Dermis microvascular lymphatic vessel endothelial cell (primary cell): Measurements from ENCODE around the gene ABCG8. TPM values are rescaled to one million over a fixed set of nuclear protein-coding genes. Genes with fewer than 3 reads are reported as not detected.

ENCODE experiments used
- DNase-seq, 2 donors: peaks; one replicate each; pipeline versions ENCODE4 v3.0.0 to v3.0.0-alpha.2; 2010; ENCODE audit warnings: low read depth in 2 of 2
- total RNA-seq: library from RNA; depleted of rRNA; stranded (reverse); fragments of >200 nt; gene quantifications from 2 replicates; pipeline ENCODE4 v1.2.1, GENCODE V29; 2014

Gene ABCG8
- total RNA-seq, 1 donor from 2014 or later = not detected

DNA sequence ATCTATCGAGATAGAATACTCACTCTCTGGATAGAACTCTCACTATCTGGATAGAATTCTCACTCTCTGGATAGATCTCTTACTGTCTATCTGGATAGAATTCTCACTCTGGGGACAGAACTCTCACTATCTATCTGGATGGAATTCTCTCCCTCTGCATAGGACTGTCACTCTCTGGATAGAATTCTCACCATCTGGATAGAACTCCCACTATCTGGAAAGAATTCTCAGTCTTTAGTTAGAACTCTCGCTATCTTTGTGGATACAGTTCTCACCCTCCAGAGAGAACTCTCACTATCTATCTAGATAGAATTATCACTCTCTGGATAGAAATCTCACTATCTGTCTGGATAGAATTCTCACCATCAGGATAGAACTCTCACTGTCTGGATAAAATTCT is 16.5 kb downstream of the ABCG8 start:
- DNase-seq = no peak

DNA sequence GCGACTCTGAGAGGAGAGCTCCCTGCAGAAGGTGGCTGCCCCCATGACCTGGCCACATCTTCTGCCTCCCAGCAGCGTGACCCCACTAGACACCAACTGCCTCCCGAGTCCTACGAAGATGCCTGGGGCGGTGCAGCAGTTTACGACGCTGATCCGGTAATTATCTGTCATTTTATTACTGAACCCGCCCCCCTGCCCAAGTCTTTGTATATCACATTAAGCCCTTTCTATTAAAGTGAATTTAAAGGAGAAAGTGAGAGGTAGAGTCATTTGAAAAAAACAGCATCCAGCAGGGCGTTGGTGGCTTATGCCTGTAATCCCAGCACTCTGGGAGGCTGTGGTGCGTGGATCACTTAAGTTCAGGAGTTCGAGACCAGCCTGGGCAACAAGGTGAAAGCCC is 33.4 kb downstream of the ABCG8 start:
- no peak for DNase-seq

DNA sequence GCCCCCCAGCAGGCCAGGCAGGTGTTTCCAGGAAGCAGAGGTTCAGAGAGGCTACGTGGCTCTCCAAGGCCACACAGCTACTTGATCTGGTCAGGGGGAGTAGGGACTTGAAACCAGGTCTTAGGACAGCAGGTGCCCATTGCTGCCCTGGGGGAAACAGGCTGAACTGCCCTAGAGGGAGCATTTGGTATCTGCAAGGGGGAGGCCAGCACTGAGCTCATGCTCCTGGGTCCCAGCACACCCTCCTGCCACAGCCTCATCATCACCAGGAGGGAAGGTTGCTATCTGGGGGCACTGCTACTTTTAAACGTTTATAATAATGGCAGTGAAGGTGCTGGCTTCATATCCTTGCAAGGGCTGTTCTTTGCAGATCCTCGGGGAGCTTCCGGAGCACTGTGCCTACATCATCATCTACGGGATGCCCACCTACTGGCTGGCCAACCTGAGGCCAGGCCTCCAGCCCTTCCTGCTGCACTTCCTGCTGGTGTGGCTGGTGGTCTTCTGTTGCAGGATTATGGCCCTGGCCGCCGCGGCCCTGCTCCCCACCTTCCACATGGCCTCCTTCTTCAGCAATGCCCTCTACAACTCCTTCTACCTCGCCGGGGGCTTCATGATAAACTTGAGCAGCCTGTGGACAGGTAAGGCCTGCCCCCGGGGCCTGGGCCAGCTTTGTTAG is 36.1 kb downstream of the ABCG8 start:
- no peak for DNase-seq

DNA sequence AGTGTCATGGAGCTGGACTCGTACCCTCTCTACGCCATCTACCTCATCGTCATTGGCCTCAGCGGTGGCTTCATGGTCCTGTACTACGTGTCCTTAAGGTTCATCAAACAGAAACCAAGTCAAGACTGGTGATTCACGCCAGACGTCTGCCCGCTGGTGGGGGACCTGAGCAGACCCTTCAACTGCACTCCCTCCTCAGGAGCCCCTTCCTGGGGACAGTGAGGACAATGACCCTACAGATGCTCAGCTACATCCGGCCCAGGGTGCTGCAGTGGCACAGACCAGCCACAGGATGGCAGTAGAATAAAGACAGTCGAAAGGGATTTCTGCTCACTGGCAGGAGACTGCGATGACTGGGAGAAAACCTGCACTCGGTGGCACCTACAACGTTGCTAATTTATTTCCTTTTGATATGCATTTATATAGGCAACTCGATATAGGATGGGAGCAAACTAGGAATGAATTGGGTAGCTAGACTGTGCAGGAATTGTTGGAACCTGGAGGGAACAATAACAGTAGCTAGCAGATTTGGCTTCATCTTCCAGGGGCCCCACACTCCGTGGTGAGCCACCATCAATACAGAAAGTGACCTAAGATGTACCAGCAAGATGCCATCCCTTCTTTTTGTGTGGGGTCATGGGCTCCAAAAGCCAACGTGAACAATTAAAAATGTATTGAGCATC is 39.2 kb downstream of the ABCG8 start:
- DNase-seq = peak in 1 of 2 donors; percentile 54

DNA sequence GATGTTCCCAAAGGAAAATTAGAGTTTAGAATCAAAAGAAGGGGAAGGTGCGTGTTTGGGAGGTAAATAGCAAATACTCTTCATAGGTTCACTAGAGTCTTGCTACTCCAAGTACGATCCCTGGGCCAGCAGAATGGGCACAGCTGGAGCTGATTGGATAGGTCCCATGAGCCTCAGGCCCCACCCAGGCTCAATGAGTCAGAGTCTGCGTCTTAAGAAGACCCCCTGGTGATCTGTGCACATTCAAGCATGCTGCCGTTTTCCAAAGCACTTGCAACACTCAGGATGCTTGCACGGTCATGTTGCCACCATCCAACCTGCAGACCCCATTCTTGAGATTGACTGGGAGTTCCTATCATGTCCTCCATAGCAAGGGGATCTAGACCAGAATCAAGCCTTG is 40.5 kb downstream of the ABCG8 start:
- no peak for DNase-seq

DNA sequence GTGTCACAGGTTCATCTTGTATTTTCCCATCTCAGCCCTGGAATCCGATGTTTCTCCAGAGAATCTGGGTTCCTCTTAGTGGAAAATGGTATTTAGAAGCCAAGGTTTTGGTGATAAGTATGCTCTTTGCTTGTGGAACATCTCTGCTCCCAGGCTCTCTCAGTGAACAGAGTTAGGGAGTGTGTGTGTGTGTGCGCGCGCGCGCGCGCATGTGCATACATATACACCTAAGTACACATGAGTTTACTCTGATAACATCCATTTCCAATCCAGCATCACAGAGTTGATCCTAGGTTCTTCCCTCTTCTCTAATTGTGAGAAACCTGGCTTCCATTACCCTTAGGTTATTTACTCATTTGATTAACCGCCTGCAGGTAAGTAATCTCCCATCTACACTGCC is 41.7 kb downstream of the ABCG8 start:
- no peak for DNase-seq

DNA sequence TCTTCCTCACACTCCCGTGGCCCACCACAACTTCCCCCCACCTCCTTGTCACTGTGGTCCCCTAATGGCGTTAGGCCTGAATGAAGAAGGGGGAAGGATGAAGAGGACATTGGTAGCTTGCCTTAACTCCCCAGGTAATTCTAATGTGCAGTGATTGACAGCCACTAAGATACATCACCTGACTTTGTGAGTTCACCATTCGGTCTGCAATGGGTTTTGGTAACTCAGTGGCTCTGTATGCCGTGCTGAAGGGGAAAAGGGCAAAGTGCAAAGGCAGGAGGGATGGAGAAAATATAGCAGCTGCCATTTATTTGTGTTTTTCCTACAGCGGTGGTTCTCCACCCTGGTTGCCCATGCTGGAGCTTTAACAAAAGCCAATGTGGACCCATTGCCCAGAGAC is 42.2 kb downstream of the ABCG8 start:
- DNase-seq = no peak

DNA sequence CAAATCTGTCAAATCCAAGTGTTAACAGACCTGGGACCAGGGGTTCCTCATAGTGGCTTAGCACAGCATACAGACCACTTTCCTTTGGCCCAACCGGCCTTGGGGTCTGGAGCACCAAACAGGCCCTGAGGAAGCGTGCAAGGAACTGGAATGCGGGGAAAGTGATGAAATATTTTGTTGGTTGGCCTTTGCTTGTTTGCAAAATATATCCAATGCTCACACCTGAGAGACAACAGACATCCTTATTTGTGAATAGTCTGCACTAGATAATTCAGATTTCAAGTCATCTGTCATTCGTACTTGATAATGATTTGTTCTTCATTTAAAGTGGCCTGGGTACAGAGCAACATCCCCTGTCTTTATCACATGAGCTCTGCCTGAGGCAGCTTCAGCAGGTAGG is 43.5 kb downstream of the ABCG8 start:
- DNase-seq = no peak

DNA sequence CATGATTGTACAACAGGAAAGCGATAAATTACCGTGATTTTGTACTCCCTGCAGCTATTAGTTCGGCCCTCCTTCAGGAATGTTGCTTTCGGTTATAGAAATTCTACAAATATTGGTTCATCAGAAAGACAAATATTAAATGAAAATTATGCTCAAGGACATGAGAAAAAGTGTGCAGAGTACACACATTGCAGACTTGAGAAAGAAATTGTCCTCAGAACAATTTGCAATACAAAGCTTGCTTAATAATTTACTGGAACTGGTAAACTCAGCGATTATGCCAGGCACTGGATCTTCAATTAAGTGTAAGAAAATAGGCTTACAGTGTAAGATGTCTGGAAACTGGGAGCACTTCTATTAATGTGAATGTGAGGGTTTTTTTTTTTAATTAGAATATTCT is 45.9 kb downstream of the ABCG8 start:
- no peak for DNase-seq

DNA sequence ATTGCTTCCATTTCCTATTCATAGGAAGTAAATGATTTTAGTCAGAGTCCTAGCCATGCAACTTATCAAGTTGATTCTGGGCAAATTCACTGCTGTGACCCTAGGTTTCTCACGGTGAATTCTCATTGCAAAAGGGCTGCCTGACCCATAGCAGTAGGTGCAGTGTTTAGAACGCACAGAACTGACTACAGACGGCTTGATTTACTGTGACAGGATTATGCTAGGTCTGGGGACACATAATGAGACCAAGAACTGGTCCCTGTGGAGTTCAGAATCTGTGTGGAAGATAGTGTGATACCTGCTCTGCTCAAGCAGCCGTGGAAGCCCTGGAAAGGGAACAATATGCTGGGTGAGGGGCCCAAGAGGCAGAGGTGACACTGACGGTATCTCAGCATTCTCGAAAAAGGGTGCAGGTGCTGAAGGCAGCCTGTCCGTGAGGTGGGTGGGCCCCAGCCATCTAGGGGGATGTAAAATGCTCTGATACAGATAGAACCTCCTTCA is 46.4 kb downstream of the ABCG8 start:
- DNase-seq = no peak

DNA sequence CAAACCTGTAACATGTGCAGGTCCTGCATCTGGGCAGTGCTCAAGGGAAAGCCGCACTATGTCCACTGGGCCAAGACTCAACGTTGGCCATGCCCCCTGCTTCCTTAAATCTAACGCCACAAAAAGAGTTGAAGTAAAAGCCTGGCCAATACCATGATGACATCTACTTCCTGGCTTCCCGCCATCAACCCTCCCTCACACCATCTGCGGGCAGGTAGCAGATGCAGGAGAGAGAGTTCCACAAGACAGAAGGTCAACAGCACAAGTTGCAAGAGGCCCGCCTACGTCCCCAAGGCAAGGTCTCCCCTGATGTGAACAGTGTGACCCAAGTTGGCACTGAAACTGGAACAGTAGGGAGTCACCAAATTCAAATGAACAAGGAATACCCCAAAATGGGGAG is 48.4 kb downstream of the ABCG8 start:
- no peak for DNase-seq

DNA sequence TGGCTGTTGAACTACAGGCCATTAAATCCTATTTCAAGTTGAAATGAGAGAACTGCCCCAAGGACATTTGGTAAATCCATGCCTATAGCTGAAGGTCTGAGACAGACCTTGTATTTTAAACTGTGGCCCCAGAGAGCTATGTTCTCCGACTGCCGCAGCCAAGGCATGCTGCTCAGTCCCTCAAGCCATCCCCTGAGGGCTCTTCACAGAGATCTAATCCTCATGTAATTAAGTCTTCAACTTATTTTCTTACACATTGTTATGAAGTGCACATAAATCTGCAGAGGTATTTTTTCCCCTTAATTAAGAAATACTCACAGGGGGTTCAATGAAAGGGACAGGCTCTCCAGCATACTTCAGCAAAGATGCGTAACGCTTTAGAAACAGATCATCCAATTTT is 50.6 kb downstream of the ABCG8 start:
- no peak for DNase-seq

DNA sequence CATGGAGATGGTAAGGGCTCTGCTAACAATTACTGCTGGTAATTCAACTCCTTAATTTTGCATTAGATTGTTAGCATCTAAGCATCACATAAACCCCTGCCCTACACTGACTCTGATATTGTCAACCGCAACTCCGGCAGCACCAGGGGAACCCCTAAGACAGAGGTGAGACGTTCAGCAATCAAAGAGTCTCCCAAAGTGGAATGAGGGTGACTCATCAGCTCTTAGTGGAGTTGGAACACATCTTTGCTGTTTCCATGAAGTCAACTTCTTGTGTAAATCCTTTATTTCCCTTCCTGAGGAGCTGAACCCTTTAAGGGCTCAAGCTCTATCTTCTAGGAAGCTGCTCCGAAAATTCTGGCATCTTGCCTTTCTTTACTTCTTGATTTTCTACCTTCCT is 52.1 kb downstream of the ABCG8 start:
- no peak for DNase-seq

DNA sequence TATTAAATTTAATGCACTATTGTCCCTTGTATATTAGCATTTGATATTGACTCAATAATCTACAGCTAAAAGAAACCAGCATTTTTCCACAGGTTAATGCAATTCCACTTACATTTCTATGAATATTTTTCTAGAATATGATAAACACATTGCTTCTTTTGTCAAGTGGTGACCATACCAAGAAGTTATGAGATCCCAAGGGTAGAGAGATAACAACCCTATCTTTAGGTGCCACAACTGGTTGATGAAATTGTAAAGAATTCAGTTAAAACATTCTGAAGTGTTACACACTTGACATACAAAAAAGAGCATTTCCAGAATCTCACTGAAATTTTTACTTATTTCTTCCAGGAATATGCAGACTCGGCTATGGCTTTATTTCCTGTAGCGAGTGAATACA is 56.0 kb downstream of the ABCG8 start:
- no peak for DNase-seq

DNA sequence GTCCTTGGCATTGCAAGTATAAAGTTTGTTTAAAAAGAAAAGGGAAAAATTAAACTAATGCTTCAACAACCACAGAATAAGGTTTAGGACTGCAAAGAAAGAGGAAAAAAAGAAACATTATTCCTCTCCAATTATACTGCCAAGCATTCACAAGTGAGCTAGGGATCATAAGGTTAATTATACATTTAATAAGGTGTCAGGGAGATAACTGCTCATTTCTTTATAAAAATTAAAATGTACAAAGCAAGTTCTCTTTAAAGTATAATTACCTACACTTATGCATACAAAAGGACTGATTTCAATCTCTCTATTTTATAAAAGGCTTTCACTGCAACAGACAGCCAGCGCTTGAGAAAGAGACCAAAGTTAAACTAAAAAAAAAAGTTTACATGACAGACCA is 58.1 kb downstream of the ABCG8 start:
- DNase-seq = no peak

DNA sequence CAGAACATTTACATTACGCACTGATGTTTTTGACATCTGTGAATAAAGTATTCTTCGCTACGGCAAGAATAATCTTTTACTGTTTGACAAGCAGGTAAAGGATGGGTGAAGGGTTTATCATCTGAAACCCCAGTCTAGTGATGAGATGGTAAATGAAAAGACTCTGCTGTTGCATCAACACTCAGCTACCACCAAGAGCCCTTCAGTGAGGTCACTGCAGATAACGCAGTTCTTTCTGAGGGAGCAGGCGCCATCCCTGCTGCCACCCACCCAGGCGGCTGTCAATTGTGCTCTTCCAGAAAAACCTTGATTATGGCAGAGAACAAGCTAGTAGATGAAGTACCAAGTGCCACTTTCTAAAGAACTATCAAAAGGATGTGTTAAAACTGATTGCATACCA is 58.7 kb downstream of the ABCG8 start:
- DNase-seq = no peak

DNA sequence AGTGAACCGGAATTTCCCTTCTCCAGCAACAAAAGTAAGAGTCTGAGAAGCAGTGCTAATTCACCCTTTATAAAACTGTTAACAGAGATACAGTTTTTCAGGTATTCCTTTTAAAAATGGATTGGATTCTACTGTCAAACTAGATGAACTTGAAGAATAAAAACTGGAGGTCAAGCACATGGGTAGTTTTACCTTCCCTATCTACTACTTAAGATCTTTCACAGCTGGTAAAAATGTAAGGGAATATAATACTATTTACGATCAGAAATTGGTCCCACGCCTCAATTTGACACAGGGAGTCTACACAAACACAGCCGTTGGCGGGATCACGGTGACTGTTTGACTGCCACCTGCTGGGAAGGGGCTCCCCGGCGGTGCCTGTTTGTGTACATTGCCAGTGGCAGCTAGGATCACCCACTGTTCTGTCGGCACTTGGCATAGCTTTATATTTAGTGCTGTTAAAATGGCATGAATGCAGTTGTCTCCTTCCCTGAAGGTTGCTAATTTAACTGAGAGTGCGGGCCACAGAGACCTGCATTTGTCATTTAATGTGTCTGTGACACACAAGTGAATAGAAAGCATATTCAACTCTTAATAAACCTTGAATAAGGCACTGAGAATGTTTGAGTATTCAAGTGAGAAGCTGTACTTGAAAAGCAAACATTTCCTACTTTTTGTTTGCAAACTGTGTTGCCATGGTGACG is 59.5 kb downstream of the ABCG8 start:
- no peak for DNase-seq

DNA sequence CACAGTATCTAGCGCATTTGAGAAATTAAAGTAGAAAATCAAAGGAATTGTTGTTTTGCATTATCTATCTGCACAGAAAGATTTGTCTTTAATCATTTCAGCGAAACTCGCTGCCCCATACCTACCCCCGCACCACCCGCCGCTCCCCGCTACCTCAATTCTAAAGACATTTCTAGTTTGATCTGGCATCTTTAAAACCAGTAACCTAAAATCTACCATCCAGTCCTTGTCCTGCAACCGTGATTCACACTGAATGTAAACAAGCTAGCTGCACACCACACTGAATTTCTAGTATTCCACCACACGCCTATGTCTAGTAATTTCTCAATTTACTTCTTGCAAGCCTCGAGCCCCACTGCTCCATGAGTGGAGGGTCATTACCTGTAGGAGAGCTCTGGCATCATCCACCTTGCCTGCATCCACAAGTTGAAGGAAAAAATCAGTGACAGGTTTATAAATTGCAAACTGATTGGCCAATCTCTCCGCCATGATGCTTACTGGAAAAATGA is 60.1 kb downstream of the ABCG8 start:
- DNase-seq = no peak

DNA sequence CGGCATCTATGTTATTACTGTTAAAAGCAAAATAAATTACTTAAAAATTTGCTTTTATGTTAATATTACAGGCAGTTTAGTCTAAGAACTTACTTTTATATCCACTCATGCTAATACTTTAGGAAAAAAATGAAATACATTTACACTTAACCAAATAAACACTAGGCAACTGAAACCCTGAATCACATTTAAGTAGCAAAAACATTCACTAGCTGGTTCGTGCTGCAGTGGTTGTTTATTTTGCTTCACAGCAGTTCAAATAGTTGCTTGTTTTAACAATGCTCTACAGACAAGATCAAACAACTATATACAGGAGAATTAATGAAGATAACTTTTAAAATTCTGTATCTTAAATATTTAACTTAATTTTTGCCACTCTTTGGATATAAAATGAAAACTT is 60.8 kb downstream of the ABCG8 start:
- no peak for DNase-seq

DNA sequence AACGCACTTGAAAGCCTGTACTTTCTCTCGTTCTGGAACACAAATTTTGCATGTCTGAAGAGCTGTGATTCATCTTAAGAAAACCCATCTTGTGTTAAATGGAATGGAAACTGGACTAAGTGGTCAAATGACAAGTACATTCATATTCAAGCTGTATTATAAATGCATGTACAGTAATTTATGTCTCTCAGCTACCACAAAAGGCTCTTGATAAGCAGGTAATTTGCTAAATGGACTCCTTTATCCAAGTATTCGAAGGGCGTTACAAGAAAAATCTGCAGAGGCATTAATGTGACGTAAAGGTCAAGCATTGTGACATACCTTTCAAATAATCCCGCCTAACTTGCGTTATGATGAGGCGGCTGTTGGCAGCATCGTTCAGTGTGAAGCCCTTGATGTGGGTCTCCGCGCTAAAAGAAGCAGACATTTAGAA is 66.6 kb downstream of the ABCG8 start:
- DNase-seq = no peak

DNA sequence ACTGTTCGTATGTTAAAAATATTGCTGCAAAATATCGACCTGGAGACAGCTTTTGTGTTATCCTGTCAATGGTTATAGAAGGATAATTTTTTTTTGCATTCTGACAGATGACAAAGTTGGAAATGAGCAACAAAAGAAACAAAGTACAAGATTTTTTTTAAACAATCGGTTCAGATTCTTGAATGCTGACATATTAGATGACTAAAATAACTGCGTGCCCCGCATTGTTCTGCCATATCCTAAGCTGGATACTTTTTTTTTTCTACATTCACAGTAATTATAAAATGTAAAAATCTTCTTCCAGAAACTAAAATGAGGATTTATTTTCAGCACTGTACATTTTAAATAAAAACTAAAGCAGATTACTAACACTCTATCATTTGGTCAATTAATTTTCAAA is 67.1 kb downstream of the ABCG8 start:
- DNase-seq = peak in 1 of 2 donors; percentile 63

DNA sequence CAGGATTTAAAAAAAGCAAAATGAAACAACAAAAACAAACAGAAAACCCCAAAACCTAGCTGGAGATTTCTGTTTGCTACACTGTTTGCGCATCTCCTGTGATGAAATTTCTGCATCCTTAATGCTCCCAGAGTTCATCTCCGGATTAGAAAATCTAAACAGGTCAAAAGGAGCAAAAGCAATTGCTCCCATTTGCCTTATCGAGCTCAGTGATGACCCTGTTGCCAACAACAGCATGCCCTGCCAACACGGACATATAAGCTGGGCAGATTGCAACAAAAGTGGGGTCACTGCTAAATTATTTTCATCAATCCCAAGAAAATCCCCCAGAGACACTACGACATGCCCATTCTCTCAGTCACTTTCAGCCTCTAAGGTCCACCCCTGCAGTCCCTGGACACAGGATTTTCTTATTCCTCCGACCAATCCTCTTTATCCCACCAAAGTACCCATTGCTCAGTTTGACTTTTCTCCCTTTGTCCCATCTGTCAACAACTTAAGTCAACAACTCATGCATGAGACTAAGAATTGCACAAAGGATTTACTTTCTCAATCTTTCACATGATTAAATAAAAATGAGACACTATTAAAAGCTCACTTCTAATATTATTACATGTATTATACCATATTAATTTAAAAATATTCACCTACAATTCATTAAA is 67.8 kb downstream of the ABCG8 start:
- DNase-seq = peak in 1 of 2 donors; percentile 7
